Measurements from ENCODE around the gene PPARA.

The PPARA gene

GRCh38 chr22:46105494-46106278 lies 44.6 kb upstream of the PPARA start:
- TF ChIP-seq EZH2phosphoT487 (IDR thresholded peaks at IDR 0.05; ENCODE audit: low read depth) = no peak
- Histone ChIP-seq H3K79me2 (ENCODE audit: low read length) (no peaks in the 10 kb centered on the region), H3K9me3 (ENCODE audit: insufficient read depth, low read length) (no peaks in the 10 kb centered on the region), H3K27me3 (ENCODE audit: low read depth, low read length) (no peaks in the 10 kb centered on the region), H2AFZ (ENCODE audit: low read depth, low read length) (no peak overlapping the region), H3K4me3 (ENCODE audit: low read length) (no peak overlapping the region), H3K4me1 (ENCODE audit: low read length) (peaks cover 8% of the 10 kb centered on the region; the same call in 1 of the 2 replicates), H3K27ac (ENCODE audit: low read length) (no peak overlapping the region), H3K36me3 (replicated peaks; ENCODE audit: low read depth, low read length) (no peaks in the 10 kb centered on the region), H4K20me1 (ENCODE audit: insufficient read depth, low read length) (no peaks in the 10 kb centered on the region), H3K9ac (ENCODE audit: low read length) (no peak overlapping the region), H3K4me2 (ENCODE audit: low read length) (no peak overlapping the region)

DNA sequence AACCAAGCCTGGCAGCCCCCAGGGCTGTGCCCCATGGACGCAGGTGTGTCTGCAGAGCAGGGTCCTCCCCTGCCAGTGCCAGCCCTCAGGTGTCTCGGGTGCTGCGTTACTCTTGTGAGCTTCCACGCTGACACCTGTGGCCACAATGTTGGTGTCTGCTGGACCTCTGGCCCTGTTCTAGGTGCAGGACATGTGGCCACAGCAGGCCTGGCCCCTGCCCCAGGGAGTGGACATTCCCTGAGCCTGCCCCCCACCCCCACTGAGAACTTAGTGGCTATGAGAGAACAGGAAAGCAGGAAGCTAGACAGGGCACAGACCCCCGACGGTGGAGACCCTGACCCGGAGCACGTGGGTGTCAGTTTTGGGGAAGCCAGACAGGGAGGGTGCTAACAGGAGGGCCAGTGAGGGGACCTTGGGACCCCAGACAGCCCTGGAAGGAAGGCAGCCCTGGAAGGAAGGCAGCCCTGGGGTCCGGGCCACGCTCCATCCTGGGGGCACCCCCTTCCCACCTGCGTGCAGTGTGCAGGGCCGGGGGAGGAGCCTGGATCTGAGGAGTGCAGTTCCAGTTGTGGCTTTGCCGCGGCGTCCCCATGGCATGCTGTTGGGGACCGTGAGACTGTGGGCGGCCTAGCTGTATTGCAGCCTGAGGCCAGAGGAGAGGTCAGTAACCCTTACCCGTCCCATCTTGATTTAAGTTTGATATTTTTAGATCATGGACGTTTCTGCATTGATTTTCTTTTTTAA lies 43.9 kb upstream of the PPARA start:
- Histone ChIP-seq H3K27ac (ENCODE audit: low read length) (no peak overlapping the region), H3K4me1 (ENCODE audit: low read length) (peaks cover 8% of the 10 kb centered on the region; the same call in 1 of the 2 replicates)

GRCh38 chr22:46107089-46107664 lies 43.1 kb upstream of the PPARA start:
- Histone ChIP-seq H3K9ac (ENCODE audit: low read length) (no peak overlapping the region), H3K4me1 (ENCODE audit: low read length) (peaks cover 8% of the 10 kb centered on the region; the same call in 1 of the 2 replicates)

More for the DNA sequence above, 43.9 kb upstream of the PPARA start:
- Histone ChIP-seq H3K9ac (ENCODE audit: low read length) (no peak overlapping the region), H3K4me3 (ENCODE audit: low read length) (no peak overlapping the region), H3K36me3 (replicated peaks; ENCODE audit: low read depth, low read length) (no peaks in the 10 kb centered on the region), H2AFZ (ENCODE audit: low read depth, low read length) (no peak overlapping the region), H3K4me2 (ENCODE audit: low read length) (no peak overlapping the region; the same call in 1 of the 2 replicates), H4K20me1 (ENCODE audit: insufficient read depth, low read length) (no peaks in the 10 kb centered on the region), H3K79me2 (ENCODE audit: low read length) (no peaks in the 10 kb centered on the region), H3K27me3 (ENCODE audit: low read depth, low read length) (no peaks in the 10 kb centered on the region), H3K9me3 (ENCODE audit: insufficient read depth, low read length) (no peaks in the 10 kb centered on the region)
- TF ChIP-seq EZH2phosphoT487 (IDR thresholded peaks at IDR 0.05; ENCODE audit: low read depth) = no peak
- no peak for TF ChIP-seq CTCF (IDR thresholded peaks at IDR 0.05; ENCODE audit: low read depth, low read length)

More at GRCh38 chr22:46107089-46107664, 43.1 kb upstream of the PPARA start:
- Histone ChIP-seq H3K27me3 (ENCODE audit: low read depth, low read length) (no peaks in the 10 kb centered on the region), H4K20me1 (ENCODE audit: insufficient read depth, low read length) (no peaks in the 10 kb centered on the region), H3K27ac (ENCODE audit: low read length) (no peak overlapping the region), H2AFZ (ENCODE audit: low read depth, low read length) (no peak overlapping the region), H3K79me2 (ENCODE audit: low read length) (no peaks in the 10 kb centered on the region), H3K4me3 (ENCODE audit: low read length) (no peak overlapping the region), H3K9me3 (ENCODE audit: insufficient read depth, low read length) (no peaks in the 10 kb centered on the region), H3K36me3 (replicated peaks; ENCODE audit: low read depth, low read length) (no peaks in the 10 kb centered on the region), H3K4me2 (ENCODE audit: low read length) (no peak overlapping the region)
- TF ChIP-seq EZH2phosphoT487 (IDR thresholded peaks at IDR 0.05; ENCODE audit: low read depth) (no peak), CTCF (IDR thresholded peaks at IDR 0.05; ENCODE audit: low read depth, low read length) (no peak)

Measured in OCI-LY3 (cell line).